IPS DF 4.7 (cell line): ENCODE data around the gene TBCD.

Experiments used
- DNase-seq: peaks from one replicate; pipeline ENCODE4 v3.0.0-alpha.2; 2013; ENCODE audit warnings: low spot score; ENCODE audit errors: extremely low read depth

TBCD gene

DNA sequence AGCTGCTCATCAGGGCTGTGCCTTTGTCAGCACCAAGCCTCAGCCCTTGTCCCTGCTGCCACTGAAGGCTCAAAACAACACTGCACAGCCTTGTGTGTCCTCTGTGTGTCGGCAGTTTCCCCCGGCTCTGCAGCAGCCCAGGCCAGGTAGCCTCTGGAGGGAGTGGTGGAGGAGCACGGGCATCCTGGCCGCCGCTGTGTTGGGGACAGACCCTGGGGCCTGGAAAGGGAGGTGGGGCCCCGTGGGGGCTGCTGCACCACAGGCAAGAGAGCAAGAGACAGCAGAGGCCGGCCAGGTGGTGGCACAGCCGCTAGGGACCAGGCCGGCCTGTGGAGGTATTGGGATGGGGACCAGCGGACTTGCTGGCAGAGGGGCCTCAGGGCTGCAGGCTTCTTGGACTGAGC, 184.9 kb downstream of the TBCD start:
- no peak for DNase-seq

DNA sequence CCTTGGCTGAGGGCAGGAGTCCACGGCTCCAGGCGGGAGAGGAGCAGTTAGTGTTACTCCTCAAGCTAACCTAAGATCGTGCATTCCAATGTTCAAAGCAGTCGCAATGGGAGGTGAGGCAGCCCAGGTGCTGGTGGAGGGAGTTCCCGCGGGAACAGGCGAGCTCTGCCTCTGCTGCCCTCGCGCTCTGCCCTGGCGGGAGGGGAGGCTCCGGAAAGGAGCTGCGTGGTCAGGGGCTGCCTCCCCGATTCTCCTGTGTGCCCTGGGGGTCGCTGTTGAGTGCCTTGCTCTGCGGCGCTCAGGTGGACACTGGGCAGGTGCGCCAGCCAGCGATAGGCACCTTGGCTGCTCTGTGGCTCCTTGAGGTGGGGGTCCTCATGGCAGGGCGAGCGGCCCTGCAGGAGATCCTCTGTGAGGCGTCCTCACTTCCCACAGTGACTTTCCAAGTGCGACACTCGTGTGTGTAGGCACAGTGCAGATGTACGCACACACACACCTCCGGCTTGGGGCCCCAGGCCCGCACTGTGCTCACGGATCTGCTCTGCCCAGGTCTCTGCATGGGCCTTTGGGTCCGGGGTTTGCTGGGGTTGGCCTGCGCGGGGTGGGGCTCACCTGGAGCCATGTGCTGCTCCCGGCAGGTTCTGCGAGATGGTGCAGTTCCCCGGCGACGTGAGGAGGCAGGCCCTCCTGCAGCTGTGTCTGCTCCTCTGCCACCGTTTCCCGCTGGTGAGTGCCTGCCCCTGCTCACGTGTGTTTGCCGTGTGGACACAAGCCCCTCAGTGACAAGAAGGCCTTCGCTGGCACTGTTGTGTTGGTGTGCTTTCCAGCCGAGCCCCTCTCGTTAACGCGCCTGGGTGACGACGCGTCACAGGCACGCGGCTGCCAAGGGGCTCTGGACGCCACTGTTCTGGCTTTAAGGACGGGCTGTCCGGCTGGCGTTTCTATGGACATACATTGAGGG, 185.8 kb downstream of the TBCD start:
- no peak for DNase-seq

DNA sequence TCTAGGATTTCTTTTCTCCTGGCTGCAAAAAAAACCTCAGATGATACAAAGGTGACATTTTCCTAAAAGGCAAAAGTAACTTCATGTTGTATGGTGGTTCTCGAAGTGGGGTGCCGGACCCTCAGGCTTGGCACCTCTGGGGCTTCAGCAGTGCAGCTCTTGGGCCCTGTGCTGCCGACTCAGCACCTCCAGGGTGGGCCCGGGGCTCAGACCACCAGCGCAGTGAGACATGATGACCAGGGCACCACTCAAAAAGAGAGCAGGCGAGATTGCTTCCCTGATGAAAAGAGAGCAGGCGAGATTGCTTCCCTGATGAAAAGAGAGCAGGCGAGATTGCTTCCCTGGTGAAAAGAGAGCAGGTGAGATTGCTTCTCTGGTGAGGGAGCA, 186.6 kb downstream of the TBCD start:
- DNase-seq: no peak

DNA sequence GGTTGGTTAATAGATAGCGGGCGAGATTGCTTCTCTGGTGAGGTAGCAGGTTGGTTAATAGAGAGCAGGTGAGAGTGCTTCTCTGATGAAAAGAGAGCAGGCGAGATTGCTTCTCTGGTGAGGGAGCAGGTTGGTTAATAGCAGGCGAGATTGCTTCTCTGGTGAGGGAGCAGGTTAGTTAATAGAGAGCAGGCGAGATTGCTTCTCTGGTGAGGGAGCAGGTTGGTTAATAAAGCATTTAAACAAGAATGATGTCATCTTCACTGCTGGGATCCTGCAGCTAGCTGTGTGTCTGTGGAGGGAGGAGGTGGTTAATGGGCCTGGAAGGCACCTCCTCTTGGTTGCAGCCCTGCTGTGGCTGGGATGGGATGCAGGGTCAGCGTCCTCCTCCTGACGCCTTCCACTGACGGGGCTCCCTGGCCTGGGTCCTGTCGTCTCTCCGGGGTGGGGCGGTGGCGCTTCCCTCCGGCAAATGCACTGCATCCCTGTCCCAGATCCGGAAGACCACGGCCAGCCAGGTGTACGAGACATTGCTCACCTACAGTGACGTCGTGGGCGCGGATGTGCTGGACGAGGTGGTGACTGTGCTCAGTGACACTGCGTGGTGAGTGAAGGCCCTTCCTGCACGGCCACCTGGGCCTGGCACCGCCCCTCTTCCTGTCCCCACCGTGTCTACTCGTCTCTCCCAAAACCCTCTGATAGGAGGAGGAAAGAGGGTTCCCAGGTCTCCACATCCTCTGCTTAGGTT, 187.2 kb downstream of the TBCD start:
- no peak for DNase-seq

DNA sequence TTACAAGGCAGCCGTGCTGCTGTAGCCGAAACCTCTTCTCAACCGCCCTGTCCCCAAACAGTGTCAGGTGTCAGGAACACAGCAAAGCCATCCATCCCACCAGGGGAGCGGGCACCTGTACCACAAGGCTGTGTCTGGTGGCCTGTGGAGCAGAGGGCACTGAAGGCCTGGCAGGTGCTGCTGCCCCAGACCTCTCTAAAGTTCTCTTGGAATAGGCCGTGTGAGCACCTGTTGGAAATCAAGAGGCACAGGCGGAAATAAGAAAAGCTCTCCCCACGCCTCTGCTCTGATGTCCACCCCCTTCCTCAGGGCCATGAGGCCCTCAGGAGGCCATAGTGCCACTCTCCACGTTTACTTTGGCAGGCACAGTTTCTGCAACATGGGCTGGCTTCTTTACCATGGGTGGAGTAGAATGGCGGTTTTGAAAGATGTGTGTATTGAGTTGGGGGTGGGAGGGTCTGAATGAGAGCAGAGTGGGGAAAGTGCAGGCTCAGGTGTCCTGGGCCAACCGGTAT, 187.8 kb downstream of the TBCD start:
- no peak for DNase-seq

DNA sequence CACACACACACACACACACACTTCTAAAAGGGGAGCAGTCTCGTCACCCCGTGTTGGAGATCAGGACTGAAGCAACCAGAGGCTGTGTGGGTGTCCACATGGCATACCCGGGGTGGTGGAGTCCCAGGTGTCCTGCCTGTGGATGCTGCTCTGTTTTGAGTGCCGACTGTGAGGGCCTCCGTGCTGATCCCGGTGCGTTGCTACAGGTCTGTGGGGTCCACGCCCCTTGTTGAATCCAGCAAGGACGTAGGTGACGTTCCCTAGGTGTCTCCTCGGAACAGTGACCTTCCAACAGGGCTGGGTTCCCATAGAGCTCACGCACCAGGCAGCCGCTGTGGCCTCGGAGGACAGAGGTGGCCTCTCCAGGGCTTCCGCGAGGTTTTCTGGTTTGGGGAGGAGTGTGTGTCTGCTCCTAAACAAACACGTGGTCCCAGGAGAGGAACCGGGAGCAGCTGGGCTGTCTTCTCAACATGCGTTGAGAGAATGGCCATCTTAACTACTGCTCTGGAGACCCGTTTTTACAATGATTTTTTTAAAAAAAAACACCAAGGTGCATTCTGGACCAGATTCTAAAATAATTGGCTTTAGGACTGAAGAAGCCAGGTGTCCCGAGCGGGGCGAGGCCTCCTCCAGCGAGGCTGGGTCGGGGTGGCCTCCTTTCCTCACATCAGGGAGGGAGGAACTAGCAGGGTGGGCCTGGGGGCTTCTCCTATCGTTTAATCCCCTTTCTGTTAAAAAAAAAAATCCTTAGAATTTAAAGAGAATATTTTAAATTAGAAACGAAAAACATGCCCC, 188.6 kb downstream of the TBCD start:
- DNase-seq: no peak

DNA sequence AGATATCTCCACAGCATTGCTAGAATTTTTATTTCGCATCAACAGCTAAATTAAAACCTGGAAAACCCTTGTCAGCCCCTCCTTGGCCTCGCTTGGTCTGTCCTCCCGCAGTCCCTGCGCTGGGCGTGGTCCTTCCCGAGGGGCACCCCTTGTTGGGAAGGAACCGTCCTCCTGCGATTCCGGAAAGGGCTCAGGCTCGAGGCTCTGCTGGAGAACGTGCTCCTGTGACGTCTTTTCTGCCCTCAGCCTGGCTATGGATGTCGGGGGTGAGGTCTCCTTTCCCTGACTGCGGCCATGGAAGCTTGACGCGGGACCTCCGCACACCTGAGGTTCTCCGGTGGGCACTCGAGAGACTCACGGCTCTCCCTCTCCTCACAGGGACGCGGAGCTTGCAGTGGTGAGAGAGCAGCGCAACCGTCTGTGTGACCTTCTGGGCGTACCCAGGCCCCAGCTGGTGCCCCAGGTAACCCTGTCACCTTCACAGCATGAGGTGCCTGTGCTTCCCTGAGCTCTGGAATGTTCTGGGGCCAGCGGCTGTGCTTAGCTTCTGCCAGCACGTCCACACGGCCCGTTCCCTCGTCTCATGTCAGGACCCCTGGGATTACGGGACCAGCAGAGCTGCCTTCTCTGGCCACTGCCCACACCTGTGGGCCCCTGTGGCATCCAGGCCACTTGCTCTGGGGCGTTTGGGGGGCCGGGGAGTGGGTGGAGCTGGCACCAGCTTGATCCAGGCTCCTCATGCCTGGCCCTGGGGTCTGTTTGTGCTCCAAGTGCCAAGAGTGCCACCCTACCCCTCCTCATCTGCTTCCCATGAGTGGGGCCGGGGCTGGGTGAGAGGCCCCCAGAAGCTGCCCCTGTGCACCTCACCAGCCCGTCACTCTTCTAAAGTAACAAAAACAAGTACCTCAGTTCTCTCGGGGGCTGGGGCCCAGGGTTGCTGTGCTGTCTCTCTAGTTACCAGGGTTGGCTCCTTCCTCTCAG, 189.4 kb downstream of the TBCD start:
- DNase-seq: no peak

DNA sequence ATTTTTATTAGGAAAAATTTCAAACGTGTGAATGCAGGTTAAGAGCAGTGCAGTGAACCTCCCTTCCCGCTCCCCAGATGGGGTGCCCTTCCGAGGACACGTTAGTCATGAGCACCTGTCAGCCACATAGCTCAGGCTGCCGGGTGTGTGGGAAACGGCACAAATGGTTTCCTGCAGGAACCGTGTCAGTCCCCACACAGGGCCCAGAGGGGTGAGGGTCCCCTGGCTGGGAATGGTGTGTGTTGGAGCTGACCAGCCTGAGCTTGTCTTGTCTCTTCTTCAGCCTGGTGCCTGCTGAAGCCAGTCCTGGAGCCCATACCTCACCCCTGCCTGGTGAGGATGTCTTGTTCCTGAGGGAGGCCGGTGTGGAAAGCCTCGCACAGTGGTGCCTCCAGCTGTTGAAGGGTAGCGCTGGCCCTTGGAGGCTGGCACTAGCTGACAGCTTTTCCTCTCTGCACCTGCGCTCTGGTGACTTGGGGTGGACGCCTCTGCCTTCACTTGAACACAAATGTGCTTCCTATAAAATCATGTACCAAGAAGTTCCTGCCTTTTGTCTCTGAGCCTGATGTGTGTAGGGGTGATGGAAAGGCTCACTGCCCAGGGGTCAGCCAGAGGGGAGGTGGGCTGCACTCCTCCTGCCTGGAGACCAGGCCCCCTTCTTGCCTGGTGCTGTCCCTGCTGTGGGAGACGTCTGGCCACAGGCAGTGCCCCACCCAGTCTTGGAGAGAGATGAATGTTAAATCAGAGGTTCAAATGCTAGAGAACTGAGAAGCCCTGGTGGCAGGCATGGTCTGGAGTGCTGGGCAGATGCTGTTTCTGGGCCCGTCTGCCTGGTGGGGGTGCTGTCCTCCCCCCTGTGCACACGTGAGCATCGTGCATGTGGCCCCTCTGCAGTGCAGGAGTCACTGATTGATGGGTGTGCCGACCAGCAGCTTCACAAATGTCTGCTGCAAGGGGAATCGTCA, 190.6 kb downstream of the TBCD start:
- DNase-seq: no peak

DNA sequence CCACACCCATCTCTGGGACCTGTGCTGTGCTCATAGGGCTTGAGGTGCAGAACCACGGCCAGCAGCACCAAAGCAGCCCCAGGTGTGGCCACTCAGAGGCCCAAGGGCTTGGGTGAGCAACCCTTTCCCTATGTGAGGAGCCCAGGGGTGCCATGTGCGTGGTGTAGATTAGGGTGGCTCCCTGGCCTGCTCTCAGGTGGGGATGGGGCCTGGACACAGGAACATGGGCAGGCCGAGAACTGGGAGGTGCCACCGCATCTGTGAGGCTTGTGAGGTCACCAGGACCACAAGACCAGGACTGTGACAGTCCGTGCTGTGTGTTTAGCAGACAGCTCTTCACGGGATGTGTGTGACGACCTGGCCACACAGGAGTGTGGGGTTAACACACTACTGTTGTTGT, 191.5 kb downstream of the TBCD start:
- DNase-seq: no peak

DNA sequence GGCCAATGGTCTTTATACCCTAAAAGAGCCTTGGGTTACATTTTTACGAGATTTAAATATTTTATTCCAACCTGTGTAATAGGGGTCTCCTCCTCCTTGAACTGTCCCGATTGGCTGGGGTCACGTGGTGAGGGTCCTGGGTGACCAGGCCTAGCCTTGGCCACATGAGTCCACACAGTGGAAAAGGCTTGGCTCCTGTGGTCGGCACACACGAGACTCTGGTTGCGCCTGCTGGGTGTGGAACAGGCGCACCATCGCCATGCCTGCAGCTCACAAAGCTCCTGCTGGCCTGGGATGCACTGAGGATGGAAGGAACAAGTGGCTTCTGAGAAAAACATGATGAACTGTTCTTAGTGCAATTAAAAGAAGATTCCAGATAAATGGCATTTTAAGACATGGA, 191.9 kb downstream of the TBCD start:
- DNase-seq: no peak

DNA sequence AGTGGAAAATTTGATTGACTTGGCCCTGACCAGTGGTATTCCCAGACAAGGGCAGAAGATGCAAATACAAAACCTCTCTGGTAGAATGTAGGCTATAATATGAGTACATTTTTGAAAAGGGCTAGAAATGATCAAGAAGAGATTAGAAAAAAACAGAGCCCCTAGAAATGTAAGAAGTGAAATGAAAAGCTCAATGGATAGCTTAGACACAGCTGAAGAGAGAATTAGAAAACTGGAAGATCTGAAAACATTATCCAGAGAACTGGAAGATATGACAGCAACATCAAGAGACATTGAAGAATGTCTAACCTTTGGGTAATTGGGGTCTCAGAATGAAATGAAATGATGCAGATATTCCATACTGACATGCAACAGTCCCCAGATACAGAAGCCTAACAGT, 193.1 kb downstream of the TBCD start:
- DNase-seq: no peak

DNA sequence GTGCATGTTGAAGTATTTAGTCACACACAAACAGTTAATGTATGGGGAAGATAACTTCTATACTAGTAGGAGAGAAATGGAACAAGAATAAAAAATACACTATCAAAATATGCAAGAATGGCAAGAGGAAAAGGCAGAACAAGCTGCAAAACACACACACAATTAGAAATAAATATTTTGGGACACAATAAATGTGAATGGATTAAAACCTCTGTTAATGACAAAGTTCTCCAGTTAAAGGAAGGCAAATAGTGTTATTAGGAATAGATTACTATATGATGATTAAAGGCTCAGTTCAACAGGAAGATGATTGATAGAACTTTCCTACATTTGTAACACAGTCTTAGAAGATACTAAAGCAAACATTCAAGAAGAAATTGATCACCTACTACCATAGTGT, 194.2 kb downstream of the TBCD start:
- DNase-seq: no peak

DNA sequence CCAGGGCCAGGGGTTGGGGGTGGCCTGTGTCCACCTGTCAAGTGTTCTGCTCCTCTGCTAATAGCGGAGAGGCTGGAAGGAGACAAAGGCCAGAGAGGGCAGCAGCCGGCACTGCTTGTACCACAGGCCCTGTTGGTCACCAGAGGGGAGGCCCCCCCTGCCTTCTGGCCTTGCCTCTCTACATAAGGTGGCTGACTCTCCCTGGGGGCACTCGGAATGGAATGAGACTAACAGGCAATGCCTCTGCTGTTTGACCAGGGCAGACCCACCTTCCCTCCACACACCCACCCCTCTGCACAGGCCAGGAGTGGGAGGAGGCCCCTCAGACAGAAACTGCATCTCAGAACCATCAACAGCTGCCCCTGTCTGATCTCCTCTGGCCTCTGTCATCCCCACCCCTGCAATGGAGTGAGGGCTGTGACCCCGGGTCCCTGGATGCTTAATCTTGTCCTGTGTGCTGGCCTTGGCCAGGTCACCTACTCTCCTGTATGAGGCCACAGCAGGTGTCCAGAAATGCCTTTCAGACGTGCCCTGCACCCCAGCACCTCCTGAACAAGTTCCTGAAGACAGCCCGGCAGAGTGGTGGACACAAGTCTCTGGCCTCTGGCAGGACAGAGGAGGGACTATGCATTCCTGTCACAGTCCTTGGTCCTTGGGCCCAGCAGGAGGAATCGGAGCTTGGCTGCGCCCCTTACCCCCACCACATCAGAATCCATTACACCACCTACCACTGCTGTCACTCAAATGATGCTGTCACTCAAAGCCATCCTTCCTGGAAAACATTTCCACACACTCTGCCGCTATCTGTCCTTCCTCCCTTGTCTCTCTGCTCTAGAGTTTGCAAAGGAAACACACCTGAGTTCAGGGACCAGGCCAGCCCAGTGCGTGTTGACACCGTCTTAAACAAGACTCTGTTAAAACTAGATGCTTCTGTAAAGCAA, 195.5 kb downstream of the TBCD start:
- no peak for DNase-seq

DNA sequence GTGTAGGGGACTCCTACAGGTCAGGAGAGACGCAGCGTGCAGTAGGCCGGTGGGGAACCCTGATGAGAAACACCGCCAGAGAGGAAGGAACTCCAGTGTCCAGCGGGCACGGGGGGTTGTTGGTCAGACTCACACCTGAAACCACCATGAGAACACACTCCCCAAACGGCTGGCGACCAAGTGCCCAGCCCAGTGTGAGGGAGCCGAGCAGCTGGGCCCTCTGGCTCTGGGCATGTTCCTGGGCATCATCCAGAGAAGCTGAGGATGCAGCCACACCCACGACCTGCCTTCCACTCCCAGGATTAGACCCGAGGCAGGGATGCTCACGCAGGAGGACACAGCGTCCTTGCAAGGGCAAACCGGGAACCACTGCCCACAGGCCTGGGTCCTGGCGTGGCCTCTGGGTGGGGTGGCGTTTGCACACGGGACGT, 196.2 kb downstream of the TBCD start:
- no peak for DNase-seq

DNA sequence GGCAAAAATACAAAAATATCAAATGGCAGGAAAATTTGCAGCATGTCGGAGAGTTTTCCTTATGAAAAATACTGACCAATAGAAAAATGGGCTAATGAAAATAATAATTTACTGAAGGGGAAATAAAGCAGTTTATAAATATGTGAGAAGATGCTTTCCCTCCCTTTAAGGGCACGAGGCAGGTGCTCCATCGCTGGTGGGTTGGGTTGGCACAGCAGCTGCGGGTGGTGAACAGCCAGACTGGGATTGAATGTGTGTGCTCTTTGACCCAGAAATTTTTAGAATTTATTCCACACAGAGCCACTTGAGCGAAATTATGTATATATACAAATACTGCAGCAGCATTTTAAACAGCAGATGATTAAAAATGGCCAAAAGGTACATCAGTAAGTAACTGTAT, 197.1 kb downstream of the TBCD start:
- DNase-seq: no peak

DNA sequence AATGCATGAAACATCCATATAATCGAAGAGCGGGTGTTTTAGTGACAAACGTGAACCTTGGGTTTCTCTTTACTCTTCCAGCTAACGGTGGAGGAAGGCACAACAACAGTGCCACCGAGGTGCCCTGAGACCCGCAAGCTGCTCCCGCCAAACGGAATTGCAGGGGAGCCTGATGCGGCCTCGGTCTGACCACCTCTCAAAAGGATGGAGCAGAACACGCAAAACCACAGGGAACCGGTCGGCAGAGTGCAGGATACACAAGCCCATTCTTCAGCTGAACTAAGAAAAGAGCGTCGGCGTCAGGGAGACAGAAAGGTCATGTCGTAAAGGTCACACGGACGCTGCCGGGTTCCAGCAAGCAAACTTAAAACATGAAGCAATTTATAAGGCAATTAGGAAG, 197.5 kb downstream of the TBCD start:
- no peak for DNase-seq

DNA sequence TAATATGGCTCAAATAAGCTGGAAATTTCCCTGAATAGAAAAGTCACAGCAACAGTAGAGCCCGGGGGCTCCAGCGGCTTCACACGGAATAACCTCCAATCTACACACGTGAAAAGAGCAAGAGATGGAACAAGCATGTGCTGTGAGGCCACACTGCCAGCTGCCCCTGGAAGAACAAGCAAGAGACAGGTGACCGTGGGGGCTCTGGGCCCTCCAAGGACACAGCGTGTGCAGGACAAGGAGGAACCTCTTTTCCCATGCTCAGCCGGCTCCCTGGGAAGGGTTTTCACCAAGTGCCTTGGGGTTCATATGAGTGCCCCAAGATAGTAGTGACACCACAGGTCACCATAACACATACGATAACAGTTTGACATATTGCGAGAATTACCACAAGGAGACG, 198.1 kb downstream of the TBCD start:
- DNase-seq: no peak

DNA sequence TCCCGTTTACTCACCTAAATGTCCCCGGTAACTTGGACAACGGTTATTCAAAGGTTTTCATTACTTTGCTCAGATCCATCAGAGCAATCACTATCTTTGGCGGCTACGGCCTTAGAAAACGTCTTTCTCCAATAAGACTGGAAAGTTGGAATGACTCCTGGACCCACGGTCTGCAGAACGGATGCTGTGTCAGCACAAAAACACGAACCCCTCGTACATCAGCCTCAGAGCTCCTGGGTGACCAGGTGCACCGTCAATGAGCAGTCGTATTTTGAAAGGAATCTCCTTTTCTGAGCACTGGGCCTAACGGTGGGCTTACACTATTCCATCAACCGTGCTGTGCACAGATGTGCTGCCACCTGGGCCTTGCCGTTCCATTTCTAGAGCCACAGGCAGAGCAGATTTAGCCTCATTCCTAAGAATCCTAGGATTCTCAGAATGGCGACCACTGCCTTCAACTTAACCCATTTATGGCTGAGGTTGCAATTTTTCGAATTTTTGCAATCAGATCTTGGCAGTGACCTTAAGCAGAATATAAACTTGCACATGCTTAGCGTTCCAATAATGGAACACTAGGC, 198.7 kb downstream of the TBCD start:
- no peak for DNase-seq
